Chondrocyte (in vitro differentiated cells): Measurements from ENCODE around the gene SH2D3C. TPM values are rescaled to one million over a fixed set of nuclear protein-coding genes. Genes with fewer than 3 reads are reported as not detected.

Experiments used
- DNase-seq: peaks from one replicate; pipeline ENCODE4 v3.0.0; 2021; ENCODE audit warnings: mixed read lengths, low spot score
- H3K27ac Mint-ChIP-seq: one replicate; pipeline ENCODE4 v1.8.0; 2021; ENCODE audit warnings: mild to moderate bottlenecking, moderate library complexity, mixed read lengths; ENCODE audit not compliant: unreplicated experiment
- H3K27me3 Mint-ChIP-seq: 2 replicates; pipeline ENCODE4 v1.8.0; 2021; ENCODE audit warnings: low read depth, mixed read lengths
- H3K36me3 Mint-ChIP-seq: 2 replicates; pipeline ENCODE4 v1.8.0; 2021; ENCODE audit warnings: low read depth, mixed read lengths
- H3K4me1 Mint-ChIP-seq: 2 replicates; pipeline ENCODE4 v1.8.0; 2021; ENCODE audit warnings: low read depth, mild to moderate bottlenecking, mixed read lengths
- H3K4me3 Mint-ChIP-seq: one replicate; pipeline ENCODE4 v1.8.0; 2021; ENCODE audit warnings: mild to moderate bottlenecking, moderate library complexity, mixed read lengths; ENCODE audit not compliant: unreplicated experiment
- H3K9me3 Mint-ChIP-seq: 2 replicates; pipeline ENCODE4 v1.8.0; 2021; ENCODE audit warnings: low read depth, mixed read lengths
- total RNA-seq: library from RNA; stranded (reverse); gene quantifications from 3 replicates; pipeline ENCODE4 v1.2.1, GENCODE V29; 2021
- TF ChIP-seq, protein P1 (sequence below): fragments of 200-600 bp; sonication (generic); IDR thresholded peaks from 2 replicates; pipeline ENCODE4 v1.5.0; 2021; ENCODE audit warnings: antibody characterized with exemption, mild to moderate bottlenecking, moderate library complexity

Gene SH2D3C
- total RNA-seq, 1 donor from 2014 or later = 9.9 TPM

- Mint-ChIP-seq H3K27me3 (no peaks in the 10 kb centered on the region), H3K4me3 (no peak overlapping the region), H3K4me1 (no peaks in the 10 kb centered on the region), H3K36me3 (peaks cover 21% of the 10 kb centered on the region), H3K9me3 (no peaks in the 10 kb centered on the region), H3K27ac (no peak overlapping the region)
- no peak for DNase-seq
- TF ChIP-seq, protein P1, sequence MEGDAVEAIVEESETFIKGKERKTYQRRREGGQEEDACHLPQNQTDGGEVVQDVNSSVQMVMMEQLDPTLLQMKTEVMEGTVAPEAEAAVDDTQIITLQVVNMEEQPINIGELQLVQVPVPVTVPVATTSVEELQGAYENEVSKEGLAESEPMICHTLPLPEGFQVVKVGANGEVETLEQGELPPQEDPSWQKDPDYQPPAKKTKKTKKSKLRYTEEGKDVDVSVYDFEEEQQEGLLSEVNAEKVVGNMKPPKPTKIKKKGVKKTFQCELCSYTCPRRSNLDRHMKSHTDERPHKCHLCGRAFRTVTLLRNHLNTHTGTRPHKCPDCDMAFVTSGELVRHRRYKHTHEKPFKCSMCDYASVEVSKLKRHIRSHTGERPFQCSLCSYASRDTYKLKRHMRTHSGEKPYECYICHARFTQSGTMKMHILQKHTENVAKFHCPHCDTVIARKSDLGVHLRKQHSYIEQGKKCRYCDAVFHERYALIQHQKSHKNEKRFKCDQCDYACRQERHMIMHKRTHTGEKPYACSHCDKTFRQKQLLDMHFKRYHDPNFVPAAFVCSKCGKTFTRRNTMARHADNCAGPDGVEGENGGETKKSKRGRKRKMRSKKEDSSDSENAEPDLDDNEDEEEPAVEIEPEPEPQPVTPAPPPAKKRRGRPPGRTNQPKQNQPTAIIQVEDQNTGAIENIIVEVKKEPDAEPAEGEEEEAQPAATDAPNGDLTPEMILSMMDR = no peak
Observed at GRCh38 chr9:127810378-127811187, 32.1 kb upstream of the SH2D3C start.

- Mint-ChIP-seq H3K4me3 (no peak overlapping the region), H3K4me1 (no peaks in the 10 kb centered on the region), H3K36me3 (peaks cover 21% of the 10 kb centered on the region), H3K27me3 (no peaks in the 10 kb centered on the region), H3K27ac (no peak overlapping the region), H3K9me3 (no peaks in the 10 kb centered on the region)
- TF ChIP-seq, protein P1 = no peak
- DNase-seq = no peak
Observed at GRCh38 chr9:127809540-127810377, 31.3 kb upstream of the SH2D3C start.

GRCh38 chr9:127809002-127809539, 30.6 kb upstream of the SH2D3C start:
- Mint-ChIP-seq H3K9me3 (no peaks in the 10 kb centered on the region), H3K36me3 (peaks cover 19% of the 10 kb centered on the region), H3K4me3 (no peak overlapping the region), H3K4me1 (peaks cover 7% of the 10 kb centered on the region), H3K27ac (no peak overlapping the region), H3K27me3 (no peaks in the 10 kb centered on the region)
- TF ChIP-seq, protein P1 = no peak
- no peak for DNase-seq

DNA sequence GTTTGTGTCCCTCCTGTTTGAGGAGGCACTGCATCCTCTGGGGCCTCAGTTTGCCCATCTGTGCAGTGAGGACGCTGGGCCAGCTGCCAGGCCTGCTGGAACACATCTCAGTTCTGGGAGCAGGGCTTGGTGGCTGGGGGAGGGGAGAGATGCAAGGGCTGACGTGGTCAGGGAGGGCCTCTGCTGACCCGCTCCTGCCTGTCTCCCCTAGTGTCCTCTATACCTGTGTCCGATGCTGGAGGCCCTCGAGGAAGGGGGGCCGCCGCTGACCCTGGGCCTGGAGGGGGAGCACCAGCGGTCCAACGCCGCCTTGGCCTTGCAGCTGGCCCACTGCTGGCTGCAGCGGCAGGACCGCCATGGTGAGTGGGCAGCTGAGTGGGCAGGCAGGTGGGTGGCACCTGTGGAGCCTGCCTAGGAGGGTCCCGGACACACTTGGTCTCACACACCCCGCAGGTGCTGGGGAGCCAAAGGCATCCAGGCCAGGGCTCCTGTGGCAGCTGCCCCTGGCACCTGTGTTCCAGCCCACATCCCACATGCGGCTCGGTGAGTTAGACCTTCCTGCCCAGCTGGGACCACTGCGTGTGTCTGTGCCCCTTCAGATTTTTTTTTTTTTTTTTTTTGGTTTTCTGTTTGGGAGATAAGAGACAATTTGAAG, 30.0 kb upstream of the SH2D3C start:
- DNase-seq = no peak
- Mint-ChIP-seq H3K36me3 (peaks cover 17% of the 10 kb centered on the region), H3K27ac (no peak overlapping the region), H3K9me3 (no peaks in the 10 kb centered on the region), H3K4me3 (no peak overlapping the region), H3K4me1 (peaks cover 12% of the 10 kb centered on the region), H3K27me3 (no peaks in the 10 kb centered on the region)
- TF ChIP-seq, protein P1 = no peak

DNA sequence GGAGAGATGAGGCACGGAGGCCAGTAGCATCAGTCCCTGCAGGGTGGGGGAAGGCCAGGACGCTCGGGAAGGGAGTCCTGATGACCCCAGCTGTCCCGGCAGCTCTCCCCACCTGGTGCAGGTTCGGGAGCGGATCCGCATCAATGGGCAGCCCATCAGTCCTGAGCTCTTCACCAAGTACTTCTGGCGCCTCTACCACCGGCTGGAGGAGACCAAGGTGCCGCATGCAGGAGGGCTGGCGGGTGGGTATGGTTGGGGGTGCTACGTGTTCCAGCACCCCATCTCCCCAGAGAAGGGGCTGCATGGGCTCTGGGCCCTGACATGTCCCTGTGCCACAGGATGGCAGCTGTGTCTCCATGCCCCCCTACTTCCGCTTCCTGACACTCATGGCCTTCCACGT, 28.4 kb upstream of the SH2D3C start:
- Mint-ChIP-seq H3K4me1 (peaks cover 22% of the 10 kb centered on the region), H3K9me3 (no peaks in the 10 kb centered on the region), H3K27me3 (no peaks in the 10 kb centered on the region), H3K36me3 (peaks cover 10% of the 10 kb centered on the region), H3K4me3 (no peak overlapping the region), H3K27ac (no peak overlapping the region)
- TF ChIP-seq, protein P1 = no peak
- DNase-seq = no peak
